Epithelial cell of prostate (primary cell): ENCODE measurements around the gene VWF.

Source experiments
- DNase-seq: peaks from one replicate; pipeline ENCODE4 v3.0.0-alpha.2; 2011; ENCODE audit warnings: low read depth, low spot score
- H3K27ac ChIP-seq: fragments of 450-650 bp; 2 replicates; pipeline ENCODE4 v1.5.1; 2017; ENCODE audit warnings: mild to moderate bottlenecking

Gene VWF

GRCh38 chr12:5904441-5904840 lies 220.0 kb downstream of the VWF start:
- no peak overlapping the region for H3K27ac ChIP-seq
- no peak for DNase-seq

GRCh38 chr12:5902736-5903135 lies 221.7 kb downstream of the VWF start:
- DNase-seq = no peak
- no peak overlapping the region for H3K27ac ChIP-seq

- no peak overlapping the region for H3K27ac ChIP-seq
- no peak for DNase-seq
Observed at GRCh38 chr12:5901416-5901815, 223.1 kb downstream of the VWF start.

GRCh38 chr12:5900533-5901205 lies 223.8 kb downstream of the VWF start:
- DNase-seq = no peak
- H3K27ac ChIP-seq = no peak overlapping the region

GRCh38 chr12:5900076-5900475 lies 224.4 kb downstream of the VWF start:
- no peak overlapping the region for H3K27ac ChIP-seq
- DNase-seq = no peak

- H3K27ac ChIP-seq = no peak overlapping the region
- DNase-seq = no peak
Observed at GRCh38 chr12:5899675-5900074, 224.8 kb downstream of the VWF start.

- no peak for DNase-seq
- no peak overlapping the region for H3K27ac ChIP-seq
Observed at GRCh38 chr12:5898874-5899273, 225.6 kb downstream of the VWF start.
